ENCODE results near the gene ADK.

GRCh38 chr10:74669210-74669609, 518.2 kb downstream of the ADK start:
- TF ChIP-seq CTCF (IDR thresholded peaks at IDR 0.05) (no peak), POLR2A (IDR thresholded peaks at IDR 0.05) (no peak)

All from gastroesophageal sphincter (tissue), 3 donors.